ACC112 (cell line): ENCODE data around the gene P4HB.

Experiments
- H2AFZ ChIP-seq: fragments of 200-600 bp; sonication (generic); one replicate; pipeline ENCODE4 v1.6.0; 2017; ENCODE audit warnings: antibody characterized with exemption, low read length; ENCODE audit not compliant: unreplicated experiment
- H3K27ac ChIP-seq: fragments of 200-600 bp; sonication (generic); 2 replicates; pipeline ENCODE4 v1.5.1; 2014; ENCODE audit warnings: low read depth, mild to moderate bottlenecking, antibody characterized with exemption, low read length, moderate library complexity
- H3K27me3 ChIP-seq: fragments of 200-600 bp; sonication (generic); 2 replicates; pipeline ENCODE4 v1.6.1; 2014; ENCODE audit warnings: mild to moderate bottlenecking, antibody characterized with exemption, low read length, moderate library complexity, mixed read lengths; ENCODE audit not compliant: insufficient read depth
- H3K36me3 ChIP-seq: fragments of 200-600 bp; sonication (generic); 2 replicates; pipeline ENCODE4 v1.6.1; 2016; ENCODE audit warnings: mild to moderate bottlenecking, antibody characterized with exemption, low read length, moderate library complexity, mixed read lengths; ENCODE audit not compliant: insufficient read depth
- H3K4me1 ChIP-seq: fragments of 200-600 bp; sonication (generic); one replicate; pipeline ENCODE4 v1.6.1; 2016; ENCODE audit warnings: low read length, mixed read lengths; ENCODE audit not compliant: insufficient read depth, unreplicated experiment, control insufficient read depth
- H3K4me3 ChIP-seq: fragments of 200-600 bp; sonication (generic); 2 replicates; pipeline ENCODE4 v1.5.1; 2014; ENCODE audit warnings: mild to moderate bottlenecking, low read depth, low read length
- H3K79me2 ChIP-seq: fragments of 200-600 bp; sonication (generic); one replicate; pipeline ENCODE4 v1.6.0; 2016; ENCODE audit warnings: low read length; ENCODE audit not compliant: control insufficient read depth, unreplicated experiment, insufficient read depth

Gene P4HB

GRCh38 chr17:81813861-81814683, 46.3 kb downstream of the P4HB start:
- no peak overlapping the region for H2AFZ ChIP-seq
- no peak overlapping the region for H3K27ac ChIP-seq
- H3K27me3 ChIP-seq, result peaks cover 10% of the 10 kb centered on the region
- no peaks in the 10 kb centered on the region for H3K36me3 ChIP-seq
- no peak overlapping the region for H3K4me3 ChIP-seq
- H3K4me1 ChIP-seq, result no peaks in the 10 kb centered on the region
- no peaks in the 10 kb centered on the region for H3K79me2 ChIP-seq

GRCh38 chr17:81813371-81813684, 47.0 kb downstream of the P4HB start:
- peaks cover 14% of the 10 kb centered on the region for H3K27me3 ChIP-seq
- H2AFZ ChIP-seq, result no peak overlapping the region
- H3K27ac ChIP-seq, result no peak overlapping the region
- no peak overlapping the region for H3K4me3 ChIP-seq
- H3K79me2 ChIP-seq, result no peaks in the 10 kb centered on the region
- no peaks in the 10 kb centered on the region for H3K4me1 ChIP-seq
- no peaks in the 10 kb centered on the region for H3K36me3 ChIP-seq

DNA sequence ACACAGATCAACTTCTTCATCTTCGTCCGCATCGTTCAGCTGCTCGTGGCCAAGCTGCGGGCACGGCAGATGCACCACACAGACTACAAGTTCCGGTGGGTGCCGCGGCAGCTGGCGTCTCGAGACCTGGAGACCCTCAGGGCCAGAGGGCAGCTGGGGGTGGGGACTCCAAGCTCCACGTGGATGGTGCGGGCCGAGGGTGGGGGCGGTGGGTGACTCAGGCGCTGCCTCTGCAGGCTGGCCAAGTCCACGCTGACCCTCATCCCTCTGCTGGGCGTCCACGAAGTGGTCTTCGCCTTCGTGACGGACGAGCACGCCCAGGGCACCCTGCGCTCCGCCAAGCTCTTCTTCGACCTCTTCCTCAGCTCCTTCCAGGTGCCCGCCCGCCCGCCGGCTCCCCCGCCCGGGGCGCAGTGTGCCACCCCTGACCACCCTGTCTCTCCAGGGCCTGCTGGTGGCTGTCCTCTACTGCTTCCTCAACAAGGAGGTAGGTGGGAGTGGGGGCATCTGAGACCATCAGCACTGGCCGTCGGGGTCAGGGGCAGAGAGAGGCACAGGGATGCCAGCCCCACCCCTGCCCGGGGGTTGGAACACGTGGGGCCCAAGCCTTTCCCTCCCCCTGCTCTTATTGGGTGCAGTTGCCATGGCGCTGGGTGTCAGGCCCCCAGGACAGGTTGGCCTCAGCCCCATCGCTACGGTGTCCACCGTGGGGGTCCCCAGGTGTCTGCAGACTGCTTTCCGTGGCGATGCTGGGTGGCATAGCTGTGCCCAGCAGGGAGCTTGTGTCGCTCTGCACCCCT, 47.6 kb downstream of the P4HB start:
- H3K4me3 ChIP-seq, result no peak overlapping the region
- no peak overlapping the region for H2AFZ ChIP-seq
- H3K36me3 ChIP-seq, result no peaks in the 10 kb centered on the region
- no peak overlapping the region for H3K27ac ChIP-seq
- peaks cover 19% of the 10 kb centered on the region for H3K27me3 ChIP-seq
- no peaks in the 10 kb centered on the region for H3K4me1 ChIP-seq
- H3K79me2 ChIP-seq, result no peaks in the 10 kb centered on the region

GRCh38 chr17:81811705-81812570, 48.4 kb downstream of the P4HB start:
- no peaks in the 10 kb centered on the region for H3K79me2 ChIP-seq
- H3K27ac ChIP-seq, result no peak overlapping the region
- H3K36me3 ChIP-seq, result no peaks in the 10 kb centered on the region
- no peak overlapping the region for H2AFZ ChIP-seq
- no peaks in the 10 kb centered on the region for H3K4me1 ChIP-seq
- no peak overlapping the region for H3K4me3 ChIP-seq
- peaks cover 27% of the 10 kb centered on the region for H3K27me3 ChIP-seq

GRCh38 chr17:81810892-81811704, 49.2 kb downstream of the P4HB start:
- Histone ChIP-seq H3K4me1 (no peaks in the 10 kb centered on the region), H3K79me2 (no peaks in the 10 kb centered on the region), H3K27me3 (peaks cover 35% of the 10 kb centered on the region), H2AFZ (no peak overlapping the region), H3K36me3 (no peaks in the 10 kb centered on the region), H3K27ac (no peak overlapping the region), H3K4me3 (no peak overlapping the region)

DNA sequence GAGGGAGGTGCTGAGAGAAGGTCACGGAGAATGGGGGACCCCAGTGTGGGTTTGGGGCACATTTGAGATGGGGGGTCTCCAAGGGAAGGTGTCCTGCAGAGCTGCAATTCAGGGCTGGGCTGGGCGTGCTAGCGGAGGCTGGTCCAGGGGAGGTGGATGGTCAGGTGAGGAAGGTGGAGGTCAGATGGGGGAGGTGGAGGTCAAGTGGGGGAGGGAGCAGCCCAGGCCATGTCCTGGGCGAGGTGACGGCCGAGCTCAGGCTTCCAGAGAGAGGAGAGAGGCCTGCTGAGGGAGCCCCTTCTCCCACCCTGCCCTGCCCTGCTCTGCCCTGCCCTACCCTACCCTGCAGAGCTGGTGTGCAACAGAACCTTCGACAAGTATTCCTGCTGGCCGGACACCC, 49.9 kb downstream of the P4HB start:
- H3K79me2 ChIP-seq, result no peaks in the 10 kb centered on the region
- peaks cover 42% of the 10 kb centered on the region for H3K27me3 ChIP-seq
- no peak overlapping the region for H3K27ac ChIP-seq
- no peaks in the 10 kb centered on the region for H3K36me3 ChIP-seq
- H3K4me1 ChIP-seq, result no peaks in the 10 kb centered on the region
- no peak overlapping the region for H3K4me3 ChIP-seq
- H2AFZ ChIP-seq, result no peak overlapping the region

GRCh38 chr17:81809556-81809998, 50.8 kb downstream of the P4HB start:
- Histone ChIP-seq H3K27me3 (peaks cover 49% of the 10 kb centered on the region), H3K79me2 (no peaks in the 10 kb centered on the region), H3K36me3 (no peaks in the 10 kb centered on the region), H3K4me3 (no peak overlapping the region), H3K27ac (no peak overlapping the region), H2AFZ (no peak overlapping the region), H3K4me1 (no peaks in the 10 kb centered on the region)

DNA sequence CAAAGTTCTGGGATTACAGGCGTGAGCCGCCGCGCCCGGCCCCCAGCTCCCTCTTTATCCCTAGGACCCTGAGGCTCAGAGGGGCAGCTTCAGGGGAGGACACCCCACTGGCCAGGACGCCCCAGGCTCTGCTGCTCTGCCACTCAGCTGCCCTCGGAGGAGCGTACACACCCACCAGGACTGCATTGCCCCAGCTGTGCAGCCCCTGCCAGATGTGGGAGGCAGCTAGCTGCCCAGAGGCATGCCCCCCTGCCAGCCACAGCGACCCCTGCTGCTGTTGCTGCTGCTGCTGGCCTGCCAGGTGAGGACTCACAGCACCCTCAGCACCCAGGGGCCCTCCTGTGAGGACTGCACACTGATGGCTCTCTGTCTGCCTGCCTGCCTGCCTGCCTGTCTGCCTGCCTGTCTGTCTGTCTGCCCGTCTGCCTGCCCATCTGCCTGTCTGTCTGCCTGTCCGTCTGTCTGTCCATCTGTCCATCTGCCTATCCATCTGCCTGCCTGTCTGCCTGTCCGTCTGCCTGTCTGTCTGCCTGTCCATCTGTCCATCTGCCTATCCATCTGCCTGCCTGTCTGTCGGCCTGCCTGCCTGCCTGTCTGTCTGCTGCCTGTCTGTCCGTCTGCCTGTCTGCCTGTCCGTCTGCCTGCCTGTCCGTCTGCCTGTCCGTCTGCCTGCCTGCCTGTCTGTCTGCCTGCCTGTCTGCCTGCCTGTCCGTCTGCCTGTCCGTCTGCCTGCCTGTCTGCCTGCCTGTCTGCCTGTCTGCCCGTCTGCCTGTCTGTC, 51.4 kb downstream of the P4HB start:
- no peaks in the 10 kb centered on the region for H3K36me3 ChIP-seq
- no peaks in the 10 kb centered on the region for H3K4me1 ChIP-seq
- no peak overlapping the region for H2AFZ ChIP-seq
- no peak overlapping the region for H3K4me3 ChIP-seq
- H3K79me2 ChIP-seq, result no peaks in the 10 kb centered on the region
- H3K27me3 ChIP-seq, result peaks cover 56% of the 10 kb centered on the region
- H3K27ac ChIP-seq, result no peak overlapping the region

DNA sequence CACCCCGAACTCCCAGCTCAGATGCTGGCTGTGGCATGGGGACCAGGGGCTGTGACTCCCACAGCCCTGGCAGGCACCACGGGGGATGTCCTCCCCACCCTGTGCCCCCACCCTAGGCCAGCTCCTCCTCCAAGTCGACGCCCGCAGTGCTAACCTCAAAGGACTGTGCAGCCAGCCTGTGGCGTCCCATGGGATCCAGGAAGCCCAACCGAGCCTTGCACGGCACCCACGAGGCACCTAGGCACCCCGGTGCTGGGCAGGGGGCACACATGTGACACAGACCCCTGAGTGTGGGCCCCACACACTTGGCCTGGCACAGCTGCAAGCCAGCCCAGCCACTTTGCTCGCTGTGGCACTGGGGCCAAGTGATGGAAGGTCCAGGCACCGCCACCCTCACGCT, 52.5 kb downstream of the P4HB start:
- no peak overlapping the region for H3K27ac ChIP-seq
- peaks cover 67% of the 10 kb centered on the region for H3K27me3 ChIP-seq
- no peaks in the 10 kb centered on the region for H3K36me3 ChIP-seq
- H3K4me1 ChIP-seq, result no peaks in the 10 kb centered on the region
- no peaks in the 10 kb centered on the region for H3K79me2 ChIP-seq
- no peak overlapping the region for H3K4me3 ChIP-seq
- no peak overlapping the region for H2AFZ ChIP-seq
